HepG2 (cell line): Measurements from ENCODE around the gene GPBAR1. TPM values are rescaled to one million over a fixed set of nuclear protein-coding genes. Genes with fewer than 3 reads are reported as not detected.

ENCODE experiments used
- ATAC-seq: fragments of 200-7000 bp; cut with Tn5 transposase; 3 replicates; pipeline ENCODE4 v1.9.1; 2020; ENCODE audit warnings: mild to moderate bottlenecking, moderate library complexity
- BruUV-seq: library from RNA; stranded (reverse); fragments of 400-500 nt; replicated peaks from 2 replicates; lab custom pipeline; 2021; lab: Mats Ljungman, UMichigan
- CTCF ChIA-PET: fragments of 300-600 bp; formaldehyde crosslinking; extraction: SDS; loops from one replicate; lab custom pipeline; 2021; ENCODE audit warnings: low total read pairs, inconsistent platforms, low intra/inter-chr PET ratio; lab: Yijun Ruan, JAX
- POLR2A ChIA-PET: fragments of 350-600 bp; sonication (Branson Sonifier 250); formaldehyde crosslinking; loops from one replicate; lab custom pipeline; 2020; ENCODE audit warnings: antibody characterized with exemption, inconsistent platforms; lab: Yijun Ruan, JAX
- DNase-seq: peaks from one replicate; pipeline ENCODE4 v3.0.0-alpha.2; 2015; ENCODE audit warnings: low spot score
- FAIRE-seq: peaks from 3 replicates; lab custom pipeline; 2011; peaks lifted over from hg19 to GRCh38; lab: Jason Lieb, UNC
- H2AFZ ChIP-seq: one replicate; pipeline ENCODE4 v1.6.1; 2011; ENCODE audit warnings: low read length, inconsistent platforms
- H3K27ac ChIP-seq: fragments of 300-600 bp; 3 replicates; pipeline ENCODE4 v1.8.0; 2011; ENCODE audit warnings: mixed run types, mild to moderate bottlenecking, mixed read lengths, low read length, inconsistent platforms; ENCODE audit not compliant: insufficient read depth; ENCODE audit errors: extremely low read length
- H3K27me3 ChIP-seq, 2 experiments: fragments of 200-600 bp in 1 of 2; 2 replicates in 1 of 2; 3 replicates in 1 of 2; pipeline versions ENCODE4 v1.6.0 to v1.8.0; 2011; ENCODE audit warnings: low read length in 2 of 2, mild to moderate bottlenecking in 2 of 2, moderate library complexity in 2 of 2, inconsistent platforms in 1 of 2; ENCODE audit not compliant: insufficient read depth in 2 of 2, control insufficient read depth in 1 of 2
- H3K36me3 ChIP-seq, 2 experiments: fragments of 200-600 bp in 1 of 2; replicated peaks in 1 of 2; 2 replicates in 1 of 2; 3 replicates in 1 of 2; pipeline versions ENCODE4 v1.5.1 to v1.8.0; 2011; ENCODE audit warnings: low read length in 2 of 2, inconsistent platforms in 1 of 2; ENCODE audit not compliant: insufficient read depth in 2 of 2, control insufficient read depth in 1 of 2
- H3K4me1 ChIP-seq: 2 replicates; pipeline ENCODE4 v1.5.1; 2012; ENCODE audit warnings: low read length, inconsistent platforms; ENCODE audit not compliant: insufficient read depth
- H3K4me2 ChIP-seq: 2 replicates; pipeline ENCODE4 v1.6.0; 2011; ENCODE audit warnings: low read depth, low read length, inconsistent platforms
- H3K4me3 ChIP-seq, 3 experiments: fragments of 200-600 bp in 1 of 3; sonication (generic), shearing (Covaris generic) in 1 of 3; replicated peaks in 1 of 3; 2 replicates each; pipeline ENCODE4 v1.5.1; 2011 to 2016; ENCODE audit warnings: low read length in 3 of 3, inconsistent platforms in 2 of 3, low read depth in 2 of 3, mild to moderate bottlenecking in 2 of 3, control low read depth in 1 of 3, mixed read lengths in 1 of 3; ENCODE audit not compliant: insufficient read depth in 1 of 3
- H3K79me2 ChIP-seq: one replicate; pipeline ENCODE4 v1.6.1; 2011; ENCODE audit warnings: low read length, inconsistent platforms; ENCODE audit not compliant: insufficient read depth
- H3K9ac ChIP-seq: 2 replicates; pipeline ENCODE4 v1.6.0; 2011; ENCODE audit warnings: mild to moderate bottlenecking, low read depth, low read length, inconsistent platforms; ENCODE audit not compliant: insufficient read depth
- H3K9me3 ChIP-seq: 2 replicates; pipeline ENCODE4 v1.5.1; 2012; ENCODE audit warnings: mild to moderate bottlenecking, low read length
- H4K20me1 ChIP-seq: 2 replicates; pipeline ENCODE4 v1.6.0; 2011; ENCODE audit warnings: inconsistent platforms, mild to moderate bottlenecking, low read length, moderate library complexity; ENCODE audit not compliant: insufficient read depth
- ARNT ChIP-seq: fragments of 450-650 bp; IDR thresholded peaks from 2 replicates; pipeline ENCODE4 v1.6.1; 2017
- CENPT ChIP-seq: sonication (generic); formaldehyde crosslinking; IDR thresholded peaks from 2 replicates; pipeline ENCODE4 v1.8.0; 2022; ENCODE audit warnings: low read depth, mild to moderate bottlenecking, moderate library complexity, missing genetic modification reagents
- EEA1 ChIP-seq: sonication (generic); formaldehyde crosslinking; IDR thresholded peaks from 2 replicates; pipeline ENCODE4 v1.5.1; 2020; ENCODE audit warnings: mild to moderate bottlenecking, missing genetic modification reagents, borderline replicate concordance
- HMGA1 ChIP-seq: sonication (generic); formaldehyde crosslinking; conservative IDR thresholded peaks from 2 replicates; pipeline ENCODE4 v1.4.0; 2020; ENCODE audit warnings: missing genetic modification reagents
- NFRKB ChIP-seq: fragments of 450-650 bp; IDR thresholded peaks from 2 replicates; pipeline ENCODE4 v1.6.1; 2017
- NPAS2 ChIP-seq: sonication (generic); formaldehyde crosslinking; IDR thresholded peaks from 2 replicates; pipeline ENCODE4 v1.8.0; 2022; ENCODE audit warnings: mild to moderate bottlenecking, missing genetic modification reagents, borderline replicate concordance
- NR2C2 ChIP-seq: sonication (generic); formaldehyde crosslinking; IDR thresholded peaks from 2 replicates; pipeline ENCODE4 v1.4.0; 2020; ENCODE audit warnings: missing genetic modification reagents, mild to moderate bottlenecking, moderate library complexity, borderline replicate concordance
- ONECUT2 ChIP-seq: sonication (generic); formaldehyde crosslinking; IDR thresholded peaks from 2 replicates; pipeline ENCODE4 v1.4.0; 2020; ENCODE audit warnings: missing genetic modification reagents
- RAD21 ChIP-seq: fragments of 450-650 bp; formaldehyde crosslinking; IDR thresholded peaks from 2 replicates; pipeline ENCODE4 v1.5.0; 2020; ENCODE audit warnings: mild to moderate bottlenecking
- RARG ChIP-seq: sonication (generic); formaldehyde crosslinking; IDR thresholded peaks from 2 replicates; pipeline ENCODE4 v1.4.0; 2020; ENCODE audit warnings: low read depth, mild to moderate bottlenecking, missing genetic modification reagents
- RBM22 ChIP-seq: fragments of 200-400 bp; formaldehyde crosslinking; optimal IDR thresholded peaks from 2 replicates; pipeline ENCODE3; 2017; ENCODE audit warnings: mild to moderate bottlenecking, low read length, moderate library complexity
- TBX3 ChIP-seq: fragments of 450-650 bp; IDR thresholded peaks from 2 replicates; pipeline ENCODE4 v1.6.1; 2017; ENCODE audit warnings: antibody characterized with exemption, mild to moderate bottlenecking, inconsistent platforms, borderline replicate concordance
- ZNF12 ChIP-seq: sonication (generic); formaldehyde crosslinking; IDR thresholded peaks from 2 replicates; pipeline ENCODE4 v1.5.0; 2020; ENCODE audit warnings: missing genetic modification reagents
- ZNF234 ChIP-seq: sonication (generic); formaldehyde crosslinking; conservative IDR thresholded peaks from 2 replicates; pipeline ENCODE4 v1.5.1; 2020; ENCODE audit warnings: mild to moderate bottlenecking, missing genetic modification reagents
- ZNF260 ChIP-seq: sonication (generic); formaldehyde crosslinking; IDR thresholded peaks from 2 replicates; pipeline ENCODE4 v1.4.0; 2020; ENCODE audit warnings: missing genetic modification reagents, low read depth, mild to moderate bottlenecking, borderline replicate concordance
- ZNF484 ChIP-seq: sonication (generic); formaldehyde crosslinking; IDR thresholded peaks from 2 replicates; pipeline ENCODE4 v1.5.1; 2020; ENCODE audit warnings: mild to moderate bottlenecking, low read depth, missing genetic modification reagents, borderline replicate concordance
- ZNF605 ChIP-seq: sonication (generic); formaldehyde crosslinking; IDR thresholded peaks from 2 replicates; pipeline ENCODE4 v1.8.0; 2022; ENCODE audit warnings: mild to moderate bottlenecking, missing genetic modification reagents
- ZNF615 ChIP-seq: sonication (generic); formaldehyde crosslinking; IDR thresholded peaks from 2 replicates; pipeline ENCODE4 v1.5.0; 2020; ENCODE audit warnings: mild to moderate bottlenecking, missing genetic modification reagents, borderline replicate concordance
- ZNF7 ChIP-seq: IDR thresholded peaks from 2 replicates; pipeline ENCODE4 v1.6.1; 2016; ENCODE audit warnings: missing biosample characterization, missing genetic modification reagents
- ZNF883 ChIP-seq: sonication (generic); formaldehyde crosslinking; IDR thresholded peaks from 2 replicates; pipeline ENCODE4 v1.5.1; 2020; ENCODE audit warnings: mild to moderate bottlenecking, missing genetic modification reagents; ENCODE audit errors: not compliant biosample characterization
- WGBS: methylation state at CpG from one replicate; pipeline ENCODE4 v1.1.6; 2017; ENCODE audit warnings: low lambda C conversion rate; 5-methylcytosine and 5-hydroxymethylcytosine counted together
- in situ Hi-C: cut with HindIII; loops from 2 replicates; pipeline ENCODE4 v1.10.0; 2017; ENCODE audit warnings: low pct_unique_long_range_greater_than_20kb; ENCODE audit not compliant: extremely low pct_ligation_motif_present
- intact Hi-C: fragments of 100-400 bp; cut with micrococcal nuclease; formaldehyde crosslinking; loops from one replicate; pipeline ENCODE4 v1.10.0; 2022; ENCODE audit not compliant: unreplicated experiment
- polyA plus RNA-seq, 8 experiments: library from polyadenylated mRNA; depleted of rRNA in 3 of 8; stranded (reverse) in 7 of 8; unstranded in 1 of 8; fragments of >200 nt; fragmentation: Illumina TruSeq in 4 of 8; extraction: Trizol in 4 of 8; gene quantifications; 2 replicates each; pipeline versions ENCODE4 v1.2.1 to v1.2.3, GENCODE V29; 2011 to 2016; ENCODE audit warnings: low read depth in 4 of 8, missing spikeins in 1 of 8, mixed read lengths in 1 of 8; ENCODE audit not compliant: insufficient read depth in 1 of 8
- total RNA-seq, 5 experiments: library from RNA; depleted of rRNA; stranded (reverse); fragments of >200 nt; fragmentation: Illumina TruSeq; extraction: Trizol; gene quantifications; 2 replicates each; pipeline ENCODE4 v1.2.3, GENCODE V29; 2016; ENCODE audit warnings: low read depth in 1 of 5
- TF ChIP-seq, protein P1 (sequence below): sonication (generic); formaldehyde crosslinking; IDR thresholded peaks from 2 replicates; pipeline ENCODE4 v1.4.0; 2020; ENCODE audit warnings: missing genetic modification reagents

The GPBAR1 gene
- total and polyA plus RNA-seq, 2 of the 13 experiments (the other 11 are each of a cell fraction or from before 2014, with no cell fraction given): 0.05 to 0.09 TPM

DNA sequence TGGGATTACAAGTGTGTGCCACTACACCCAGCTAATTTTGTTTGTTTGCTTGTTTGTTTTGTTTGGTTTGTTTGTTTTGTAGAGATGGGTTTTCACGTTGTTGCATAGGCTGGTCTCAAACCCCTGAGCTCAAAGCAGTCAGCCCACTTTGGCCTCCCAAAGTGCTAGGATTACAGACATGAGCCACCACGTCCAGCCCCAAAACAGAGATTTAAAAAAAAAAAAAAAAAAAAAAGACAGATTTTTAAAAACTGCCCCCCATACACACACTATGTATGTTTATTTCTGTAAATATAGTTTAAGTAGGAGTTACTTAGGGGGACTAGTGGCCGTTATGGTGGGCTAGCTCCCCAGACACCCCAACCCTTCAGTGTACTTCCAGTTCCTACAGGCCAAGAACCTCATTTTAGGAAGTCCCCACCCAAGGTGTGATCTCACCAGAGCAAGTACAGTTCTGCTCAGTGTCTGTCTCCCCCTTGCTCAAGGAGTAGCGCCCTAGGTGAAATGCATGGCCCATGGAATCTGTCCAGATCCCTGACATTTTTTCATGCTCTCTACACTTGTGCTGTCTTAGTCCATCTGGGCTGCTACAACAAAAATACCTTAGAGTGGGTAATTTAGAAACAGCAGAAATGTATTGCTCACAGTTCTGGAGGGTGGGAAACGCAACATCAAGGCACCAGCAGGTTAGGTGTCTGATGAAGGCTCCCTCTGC lies 33.1 kb downstream of the GPBAR1 start:
- in situ Hi-C loops: loop anchor here (5.0 kb wide), 1 partner anchor 103 kb away; the partner anchor contains the start of gene CTDSP1
- 34% methylated on average over 5 of the region's 5 CpGs for WGBS
- TF ChIP-seq CENPT (no peak), RARG (CRISPR knock-in tag) (0 out of 2 replicates have a peak, but pooled peaks have one; percentile 38), ZNF234 (CRISPR knock-in tag) (no peak), ZNF12 (CRISPR knock-in tag) (peak; percentile 89), ZNF883 (CRISPR knock-in tag) (no peak), NR2C2 (no peak; the same call in 1 of the 2 replicates), ONECUT2 (CRISPR knock-in tag) (no peak), NPAS2 (CRISPR knock-in tag) (no peak), ZNF605 (CRISPR knock-in tag) (0 out of 2 replicates have a peak, but pooled peaks have one; percentile 19), TBX3 (0 out of 2 replicates have a peak, but pooled peaks have one; percentile 1), ZNF615 (no peak), EEA1 (CRISPR knock-in tag) (no peak), HMGA1 (CRISPR knock-in tag) (no peak), ZNF7 (no peak), RAD21 (CRISPR knock-in tag) (no peak), RBM22 (no peak), ZNF484 (CRISPR knock-in tag) (no peak), ZNF260 (CRISPR knock-in tag) (no peak), NFRKB (no peak), ARNT (no peak)
- TF ChIP-seq, protein P1, sequence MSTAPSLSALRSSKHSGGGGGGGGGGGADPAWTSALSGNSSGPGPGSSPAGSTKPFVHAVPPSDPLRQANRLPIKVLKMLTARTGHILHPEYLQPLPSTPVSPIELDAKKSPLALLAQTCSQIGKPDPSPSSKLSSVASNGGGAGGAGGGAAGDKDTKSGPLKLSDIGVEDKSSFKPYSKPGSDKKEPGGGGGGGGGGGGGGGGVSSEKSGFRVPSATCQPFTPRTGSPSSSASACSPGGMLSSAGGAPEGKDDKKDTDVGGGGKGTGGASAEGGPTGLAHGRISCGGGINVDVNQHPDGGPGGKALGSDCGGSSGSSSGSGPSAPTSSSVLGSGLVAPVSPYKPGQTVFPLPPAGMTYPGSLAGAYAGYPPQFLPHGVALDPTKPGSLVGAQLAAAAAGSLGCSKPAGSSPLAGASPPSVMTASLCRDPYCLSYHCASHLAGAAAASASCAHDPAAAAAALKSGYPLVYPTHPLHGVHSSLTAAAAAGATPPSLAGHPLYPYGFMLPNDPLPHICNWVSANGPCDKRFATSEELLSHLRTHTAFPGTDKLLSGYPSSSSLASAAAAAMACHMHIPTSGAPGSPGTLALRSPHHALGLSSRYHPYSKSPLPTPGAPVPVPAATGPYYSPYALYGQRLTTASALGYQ (CRISPR knock-in tag): peak; percentile 29; the same call in 1 of the 2 replicates

More for the DNA sequence above, 33.1 kb downstream of the GPBAR1 start:
- Histone ChIP-seq H3K4me3 (peak overlapping the region in 1 of 3 experiments; percentile 32; a peak in 2 of 6 replicates), H3K4me1 (peaks cover 87% of the 10 kb centered on the region), H3K27ac (peak overlapping the region; percentile 88), H4K20me1 (peaks cover 8% of the 10 kb centered on the region; the same call in 1 of the 2 replicates), H3K9ac (peak overlapping the region; percentile 33; the same call in 1 of the 2 replicates), H3K36me3 (no peaks in the 10 kb centered on the region), H3K27me3 (no peaks in the 10 kb centered on the region; a peak in 1 of 5 replicates), H3K9me3 (no peaks in the 10 kb centered on the region), H2AFZ (no peak overlapping the region), H3K4me2 (peak overlapping the region; percentile 93), H3K79me2 (peaks cover 32% of the 10 kb centered on the region)
- CTCF ChIA-PET: interaction anchor here (1.6 kb wide), 1 partner anchor 22 kb away, joined by 13 read pairs; no protein-coding TSS in a partner anchor
- DNase-seq: no peak
- intact Hi-C loops: loop anchor here (1.0 to 10.0 kb wide), 6 partner anchors 24 to 271 kb away; partner anchors contain the start of genes AAMP, CATIP, CNOT9 and PNKD
- FAIRE-seq: no peak
- POLR2A ChIA-PET: interaction anchor here (0.7 to 8.5 kb wide), 26 partner anchors 10 to 163 kb away, joined by 3 to 110 read pairs (median 4); partner anchors contain the start of genes AAMP, CATIP, CTDSP1 and PNKD
- BruUV-seq: no TSS peak
- no peak for ATAC-seq
